Vagina (tissue), 2 donors: ENCODE results near the gene TMEM205. TPM values are rescaled to one million over a fixed set of nuclear protein-coding genes. Genes with fewer than 3 reads are reported as not detected.

Source experiments
- DNase-seq, 2 donors: peaks; one replicate each; pipeline ENCODE4 v3.0.0-alpha.2; 2017; ENCODE audit errors: extremely low spot score in 2 of 2
- H3K27ac ChIP-seq: fragments of 200-600 bp; sonication (generic); one replicate; pipeline ENCODE4 v1.5.1; 2019
- H3K27me3 ChIP-seq: fragments of 200-600 bp; sonication (generic); one replicate; pipeline ENCODE4 v1.5.1; 2019
- H3K36me3 ChIP-seq, 2 donors: fragments of 200-600 bp; sonication (generic); one replicate each; pipeline ENCODE4 v1.5.1; 2017 to 2019
- H3K4me1 ChIP-seq: fragments of 200-600 bp; sonication (generic); one replicate; pipeline ENCODE4 v1.5.1; 2019
- H3K4me3 ChIP-seq, 2 donors: fragments of 200-600 bp; sonication (generic); 1 replicate in 1 of 2; 2 replicates in 1 of 2; pipeline ENCODE4 v1.5.1; 2016 to 2019
- H3K9me3 ChIP-seq: fragments of 200-600 bp; sonication (generic); one replicate; pipeline ENCODE4 v1.5.1; 2019
- POLR2A ChIP-seq, 2 donors: fragments of 450-650 bp; IDR thresholded peaks; one replicate each; pipeline ENCODE4 v1.6.1; 2017; ENCODE audit warnings: antibody characterized with exemption in 2 of 2, mild to moderate bottlenecking in 2 of 2, moderate library complexity in 2 of 2
- POLR2AphosphoS5 ChIP-seq, 2 donors: sonication (generic); formaldehyde crosslinking; IDR thresholded peaks; one replicate each; pipeline ENCODE4 v1.9.0; 2017; ENCODE audit warnings: antibody characterized with exemption in 2 of 2, mild to moderate bottlenecking in 2 of 2, low read depth in 1 of 2; ENCODE audit not compliant: insufficient read depth in 1 of 2
- intact Hi-C: fragments of 100-400 bp; cut with DNase I; formaldehyde crosslinking; loops from one replicate; pipeline ENCODE4 v1.15.1; 2023
- total RNA-seq: library from RNA; depleted of rRNA; stranded (reverse); fragments of >200 nt; gene quantifications from one replicate; pipeline ENCODE4 v1.2.3, GENCODE V29; 2016
- TF ChIP-seq, protein P1 (sequence below), 3 experiments: fragments of 450-650 bp in 2 of 3; fragments of 200-600 bp in 1 of 3; sonication (generic) in 1 of 3; IDR thresholded peaks; one replicate each; pipeline ENCODE4 v1.5.1; 2017 to 2019; ENCODE audit warnings: antibody characterized with exemption in 3 of 3, mild to moderate bottlenecking in 2 of 3, moderate library complexity in 2 of 3

Gene TMEM205
- total RNA-seq, 1 donor from 2014 or later = 173 TPM

GRCh38 chr19:11361771-11362731, 16.0 kb upstream of the TMEM205 start:
- no peak overlapping the region for H3K27ac ChIP-seq

GRCh38 chr19:11361037-11361770, 15.1 kb upstream of the TMEM205 start:
- peaks cover 19% of the 10 kb centered on the region for H3K4me1 ChIP-seq
- DNase-seq = no peak
- no peaks in the 10 kb centered on the region for H3K9me3 ChIP-seq
- H3K36me3 ChIP-seq = peaks cover 0 to 5% of the 10 kb centered on the region in 2 donors
- TF ChIP-seq POLR2A (IDR thresholded peaks at IDR 0.05) = no peak
- H3K4me3 ChIP-seq = no peak overlapping the region
- H3K27me3 ChIP-seq = no peaks in the 10 kb centered on the region
- intact Hi-C loops = no loop called here
- H3K27ac ChIP-seq = no peak overlapping the region

More at GRCh38 chr19:11361771-11362731, 16.0 kb upstream of the TMEM205 start:
- intact Hi-C loops = no loop called here
- no peak for TF ChIP-seq POLR2AphosphoS5 (IDR thresholded peaks at IDR 0.05; ENCODE audit: insufficient read depth in 1 of 2, low read depth in 1 of 2)
- no peak for TF ChIP-seq POLR2A (IDR thresholded peaks at IDR 0.05)
- TF ChIP-seq, protein P1, sequence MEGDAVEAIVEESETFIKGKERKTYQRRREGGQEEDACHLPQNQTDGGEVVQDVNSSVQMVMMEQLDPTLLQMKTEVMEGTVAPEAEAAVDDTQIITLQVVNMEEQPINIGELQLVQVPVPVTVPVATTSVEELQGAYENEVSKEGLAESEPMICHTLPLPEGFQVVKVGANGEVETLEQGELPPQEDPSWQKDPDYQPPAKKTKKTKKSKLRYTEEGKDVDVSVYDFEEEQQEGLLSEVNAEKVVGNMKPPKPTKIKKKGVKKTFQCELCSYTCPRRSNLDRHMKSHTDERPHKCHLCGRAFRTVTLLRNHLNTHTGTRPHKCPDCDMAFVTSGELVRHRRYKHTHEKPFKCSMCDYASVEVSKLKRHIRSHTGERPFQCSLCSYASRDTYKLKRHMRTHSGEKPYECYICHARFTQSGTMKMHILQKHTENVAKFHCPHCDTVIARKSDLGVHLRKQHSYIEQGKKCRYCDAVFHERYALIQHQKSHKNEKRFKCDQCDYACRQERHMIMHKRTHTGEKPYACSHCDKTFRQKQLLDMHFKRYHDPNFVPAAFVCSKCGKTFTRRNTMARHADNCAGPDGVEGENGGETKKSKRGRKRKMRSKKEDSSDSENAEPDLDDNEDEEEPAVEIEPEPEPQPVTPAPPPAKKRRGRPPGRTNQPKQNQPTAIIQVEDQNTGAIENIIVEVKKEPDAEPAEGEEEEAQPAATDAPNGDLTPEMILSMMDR (IDR thresholded peaks at IDR 0.05) = no peak
- H3K4me1 ChIP-seq = peaks cover 11% of the 10 kb centered on the region
- H3K9me3 ChIP-seq = no peaks in the 10 kb centered on the region
- no peaks in the 10 kb centered on the region for H3K27me3 ChIP-seq
- no peak overlapping the region for H3K4me3 ChIP-seq
- peaks cover 0 to 5% of the 10 kb centered on the region in 2 donors for H3K36me3 ChIP-seq
- no peak for DNase-seq

DNA sequence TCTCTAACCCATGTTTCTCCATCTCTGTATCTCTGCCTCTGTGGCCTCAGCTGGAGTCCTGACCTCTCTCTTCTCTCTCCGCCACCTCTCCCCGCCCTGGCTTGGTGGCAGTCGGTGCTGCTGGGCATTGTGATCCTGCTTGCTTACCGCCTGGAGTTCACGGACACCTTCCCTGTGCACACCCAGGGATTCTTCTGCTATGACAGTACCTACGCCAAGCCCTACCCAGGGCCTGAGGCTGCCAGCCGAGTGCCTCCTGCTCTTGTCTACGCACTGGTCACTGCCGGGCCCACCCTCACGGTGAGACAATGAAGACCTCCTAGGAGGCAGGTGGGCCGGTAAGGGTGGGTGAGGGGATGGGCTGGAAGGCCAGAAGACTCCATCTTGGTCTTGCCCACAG, 13.4 kb upstream of the TMEM205 start:
- intact Hi-C loops = no loop called here
- no peak for DNase-seq
- Histone ChIP-seq H3K9me3 (no peaks in the 10 kb centered on the region), H3K4me3 (no peak overlapping the region), H3K27ac (no peak overlapping the region), H3K36me3 (peaks cover 0 to 5% of the 10 kb centered on the region in 2 donors), H3K4me1 (peaks cover 32% of the 10 kb centered on the region), H3K27me3 (no peaks in the 10 kb centered on the region)
- TF ChIP-seq POLR2AphosphoS5 (IDR thresholded peaks at IDR 0.05; ENCODE audit: insufficient read depth in 1 of 2, low read depth in 1 of 2) (no peak), POLR2A (IDR thresholded peaks at IDR 0.05) (no peak)
- TF ChIP-seq, protein P1 (IDR thresholded peaks at IDR 0.05) = no peak

DNA sequence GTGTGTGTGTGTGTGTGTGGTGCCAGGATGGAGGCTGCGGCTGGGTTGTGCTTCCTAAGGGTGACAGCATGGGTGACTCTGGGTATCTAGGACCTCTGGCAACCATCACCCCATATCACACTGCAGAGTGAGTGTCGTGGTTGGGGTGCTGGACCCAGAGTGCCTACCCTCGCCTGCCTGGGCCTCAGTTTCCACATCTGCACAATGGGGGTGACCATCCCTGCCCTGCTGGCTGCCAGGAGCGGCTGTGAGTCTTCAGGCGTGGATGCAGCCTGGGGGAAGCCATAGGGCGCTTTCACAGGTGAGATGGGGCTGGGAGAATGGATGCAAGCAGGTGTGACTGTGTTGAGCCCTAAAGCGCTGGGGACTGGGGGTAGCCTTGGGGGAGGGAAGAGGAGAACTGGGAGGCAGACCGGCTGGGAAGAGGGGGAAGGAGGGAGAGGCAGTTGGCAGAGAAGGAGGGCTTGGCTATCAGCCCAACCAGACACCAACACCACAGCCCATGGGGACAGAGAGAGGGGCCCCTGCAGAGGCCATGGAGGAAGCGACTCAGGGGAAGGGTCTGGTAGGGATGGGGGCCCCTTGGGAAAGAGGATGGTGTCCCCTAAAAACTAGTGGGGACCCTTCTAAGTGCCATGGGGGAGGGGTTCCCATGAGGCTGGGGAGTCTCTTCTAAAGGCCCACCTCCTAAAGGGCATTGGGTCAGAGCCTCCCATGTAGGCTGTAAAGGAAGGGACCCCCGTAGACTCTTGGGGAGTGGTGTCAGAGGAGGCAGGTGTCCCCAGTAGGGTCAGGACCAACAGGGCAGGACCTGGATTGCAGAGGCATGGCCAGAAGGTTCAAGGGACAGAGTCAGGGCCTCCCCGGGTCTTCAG, 10.8 kb upstream of the TMEM205 start:
- Histone ChIP-seq H3K27ac (no peak overlapping the region), H3K9me3 (no peaks in the 10 kb centered on the region), H3K4me1 (peaks cover 32% of the 10 kb centered on the region), H3K27me3 (no peaks in the 10 kb centered on the region), H3K4me3 (no peak overlapping the region), H3K36me3 (no peaks in the 10 kb centered on the region)
- no peak for DNase-seq
- no peak for TF ChIP-seq POLR2A (IDR thresholded peaks at IDR 0.05)
- no peak for TF ChIP-seq POLR2AphosphoS5 (IDR thresholded peaks at IDR 0.05; ENCODE audit: insufficient read depth in 1 of 2, low read depth in 1 of 2)
- TF ChIP-seq, protein P1 (IDR thresholded peaks at IDR 0.05) = no peak
- intact Hi-C loops = no loop called here

GRCh38 chr19:11356074-11356397, 10.0 kb upstream of the TMEM205 start:
- Histone ChIP-seq H3K27me3 (no peaks in the 10 kb centered on the region), H3K4me3 (peak overlapping the region; percentile 70 to 76), H3K9me3 (no peaks in the 10 kb centered on the region), H3K27ac (peak overlapping the region; percentile 76), H3K4me1 (peaks cover 27% of the 10 kb centered on the region), H3K36me3 (no peaks in the 10 kb centered on the region)
- intact Hi-C loops = no loop called here
- DNase-seq = no peak
- TF ChIP-seq POLR2A (IDR thresholded peaks at IDR 0.05) = no peak
- no peak for TF ChIP-seq POLR2AphosphoS5 (IDR thresholded peaks at IDR 0.05; ENCODE audit: insufficient read depth in 1 of 2, low read depth in 1 of 2)
- TF ChIP-seq, protein P1 (IDR thresholded peaks at IDR 0.05) = no peak
